Stimulated activated CD8-positive, alpha-beta memory T cell treated with anti-CD3 and anti-CD28 coated beads, Interleukin-12 subunit alpha, Interleukin-12 subunit beta, amount 100 ng/mL, for 4 hours (primary cell): ENCODE measurements around the gene PFN3.
"Not testable (repeated sequence)": the region's sequence is repeated elsewhere in the genome, so short reads cannot be mapped to it uniquely, and the experiment has no call there.

Experiments
- DNase-seq: peaks from one replicate; pipeline ENCODE4 v3.0.0-alpha.2; 2020; ENCODE audit warnings: low read depth

PFN3 gene

GRCh38 chr5:177372034-177372896, 28.2 kb downstream of the PFN3 start:
- DNase-seq: no peak

DNA sequence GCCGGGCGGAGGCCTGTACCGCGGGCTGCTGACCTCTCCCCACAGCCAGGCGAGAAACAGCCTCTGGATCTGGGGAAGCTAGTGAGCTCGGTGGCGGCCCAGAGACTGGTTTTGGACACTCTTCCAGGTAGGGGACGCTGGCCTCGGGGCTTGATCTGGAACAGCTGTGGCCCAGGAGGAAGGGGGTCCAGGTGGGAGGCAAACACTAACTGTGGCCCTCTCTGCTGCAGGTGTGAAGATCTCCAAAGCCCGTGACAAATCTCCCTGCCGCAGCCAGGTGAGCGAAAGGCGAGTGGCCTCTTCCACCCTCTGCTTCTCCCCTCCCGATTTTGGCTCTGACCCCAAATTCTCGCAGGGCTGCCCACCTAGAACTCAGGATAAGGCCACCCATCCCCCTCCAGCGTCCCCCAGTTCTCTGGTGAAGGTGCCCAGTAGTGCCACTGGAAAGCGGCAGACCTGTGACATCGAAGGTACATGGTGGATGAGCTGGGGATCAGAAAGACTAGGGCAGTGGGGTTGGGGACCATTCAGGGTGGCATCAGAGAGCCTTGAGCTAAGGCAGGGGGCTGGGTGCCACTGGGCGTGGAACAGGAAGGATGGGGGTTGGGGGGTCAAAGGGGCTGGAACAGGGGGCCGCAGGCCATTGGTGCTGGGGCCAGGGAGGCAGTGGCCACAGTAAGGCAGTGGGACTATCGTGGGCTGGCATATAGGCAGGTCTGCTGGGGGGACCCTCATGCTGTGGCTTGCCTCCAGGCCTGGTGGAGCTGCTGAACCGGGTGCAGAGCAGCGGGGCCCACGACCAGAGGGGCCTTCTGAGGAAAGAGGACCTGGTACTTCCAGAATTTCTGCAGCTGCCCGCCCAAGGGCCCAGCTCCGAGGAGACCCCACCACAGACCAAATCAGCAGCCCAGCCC, 29.1 kb downstream of the PFN3 start:
- no peak for DNase-seq

- DNase-seq: no peak
These were observed 29.9 kb downstream of the PFN3 start for GRCh38 chr5:177370488-177371119.

DNA sequence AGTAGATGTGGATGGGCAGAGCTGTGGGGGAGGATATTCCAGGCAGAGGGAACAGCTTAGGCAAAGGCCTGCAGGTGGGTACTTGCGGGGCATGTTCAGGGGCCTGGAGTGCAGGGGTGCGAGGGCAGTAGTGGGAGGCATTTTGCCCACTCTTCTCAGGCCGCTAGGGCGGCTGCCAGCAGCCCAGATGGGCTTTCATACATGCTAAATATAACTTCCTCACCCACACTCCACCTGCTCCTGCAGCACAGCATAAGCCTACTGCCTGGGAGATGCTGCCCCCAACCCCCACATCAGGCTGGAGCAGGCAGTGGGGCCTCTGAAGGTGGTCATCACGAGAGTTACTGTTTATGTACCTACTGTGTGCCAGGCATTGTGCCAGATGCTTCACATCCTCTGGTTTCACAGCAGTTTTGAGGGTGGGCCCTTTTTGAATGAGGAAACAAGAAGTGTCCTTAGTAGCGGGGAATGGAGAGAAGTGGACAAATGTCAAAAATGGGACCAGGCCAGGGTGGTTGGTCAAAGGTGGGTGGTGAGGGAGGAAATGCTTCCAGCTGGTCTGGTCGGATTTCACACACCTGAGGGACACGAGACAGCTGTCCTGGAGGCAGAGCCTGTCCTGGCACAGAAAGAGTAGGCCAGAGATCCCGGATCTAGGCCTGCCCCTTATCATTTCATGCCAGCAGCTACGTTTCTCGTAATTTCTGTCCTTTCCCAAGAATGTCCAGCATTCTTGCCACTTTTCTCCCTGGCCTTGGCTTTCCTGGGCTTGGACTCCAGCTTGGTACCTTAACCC, 30.6 kb downstream of the PFN3 start:
- no peak for DNase-seq

DNA sequence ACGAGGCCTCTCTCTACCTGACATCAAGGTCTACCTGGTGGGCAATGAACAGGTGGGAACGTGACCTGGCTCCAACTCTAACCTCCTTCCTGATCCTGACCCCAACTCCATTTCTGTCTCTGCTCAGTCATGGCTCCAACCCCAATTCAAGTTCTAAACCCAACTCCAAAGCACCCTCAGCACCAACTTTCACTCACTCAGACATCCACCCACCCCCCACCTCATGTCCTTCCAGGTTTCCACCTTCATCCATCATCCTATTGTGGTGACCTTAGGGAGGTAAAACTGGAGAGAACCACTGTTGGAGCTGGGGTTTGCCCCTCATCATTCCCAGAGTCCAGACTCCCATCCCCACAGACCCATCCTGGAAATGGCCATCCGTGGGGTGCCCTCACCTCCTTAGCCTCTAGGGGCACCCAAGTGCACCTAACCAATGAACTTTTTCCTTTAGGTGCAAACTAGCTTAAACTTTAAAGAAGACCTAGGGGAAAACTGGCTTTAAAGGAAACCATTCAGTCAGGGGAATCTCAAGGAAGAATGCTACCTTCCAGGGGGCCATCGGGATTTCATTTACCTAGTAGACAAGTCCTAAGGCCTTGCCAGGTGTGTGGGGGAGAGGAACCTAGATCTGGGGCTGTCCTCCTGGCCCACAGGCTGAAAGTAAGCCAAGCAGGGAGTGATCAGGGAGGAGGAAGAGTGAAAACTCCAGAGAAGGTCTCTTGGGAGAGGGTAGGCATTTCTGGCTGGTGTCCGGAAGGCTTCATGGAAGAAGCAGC, 31.4 kb downstream of the PFN3 start:
- no peak for DNase-seq

GRCh38 chr5:177367981-177368868, 32.2 kb downstream of the PFN3 start:
- DNase-seq: no peak

DNA sequence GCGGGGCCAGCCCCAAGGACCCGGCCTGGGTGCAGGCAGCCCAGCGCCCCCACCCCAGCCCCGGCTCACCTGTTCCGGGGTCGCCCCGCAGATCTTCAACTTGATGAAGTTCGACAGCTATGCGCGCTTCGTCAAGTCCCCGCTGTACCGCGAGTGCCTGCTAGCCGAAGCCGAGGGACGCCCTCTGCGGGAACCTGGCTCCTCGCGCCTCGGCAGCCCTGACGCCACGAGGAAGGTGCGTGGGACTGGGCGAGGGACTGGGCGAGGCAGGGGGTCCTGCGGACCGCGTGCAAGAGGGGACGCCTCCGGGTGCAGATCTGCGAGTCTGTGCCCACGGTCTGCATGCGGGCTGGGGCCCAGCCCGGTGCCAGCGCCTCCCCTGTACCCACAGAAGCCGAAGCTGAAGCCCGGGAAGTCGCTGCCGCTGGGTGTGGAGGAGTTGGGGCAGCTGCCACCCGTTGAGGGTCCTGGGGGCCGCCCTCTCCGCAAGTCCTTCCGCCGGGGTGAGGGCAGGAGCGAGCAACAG, 33.1 kb downstream of the PFN3 start:
- DNase-seq: no peak

GRCh38 chr5:177366528-177367322, 33.7 kb downstream of the PFN3 start:
- DNase-seq: no peak

- DNase-seq: no peak
These were observed 34.5 kb downstream of the PFN3 start for GRCh38 chr5:177365845-177366527.

- DNase-seq: no peak
These were observed 36.1 kb downstream of the PFN3 start for GRCh38 chr5:177364159-177364962.

DNA sequence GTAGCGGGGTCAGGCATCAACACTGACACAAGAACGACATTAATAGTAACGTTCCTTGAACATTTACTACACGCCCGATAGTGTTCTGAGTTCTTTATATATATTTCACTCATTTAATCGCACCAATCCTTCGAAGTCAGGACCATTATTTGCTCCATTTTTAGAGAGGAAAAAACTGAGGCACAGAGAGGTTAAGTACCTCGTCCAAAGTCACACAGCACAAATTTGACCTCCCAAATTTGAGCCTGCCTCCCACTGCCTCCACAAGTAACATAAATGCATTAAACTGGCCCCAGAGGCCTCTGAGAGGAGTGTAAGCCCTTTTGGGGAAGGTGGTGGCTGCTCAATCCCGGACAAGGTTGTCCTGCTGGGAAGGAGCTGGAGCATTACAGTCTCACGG, 36.9 kb downstream of the PFN3 start:
- DNase-seq: no peak

- peak; percentile 62 for DNase-seq
These were observed 37.6 kb downstream of the PFN3 start for GRCh38 chr5:177362610-177363507.

- DNase-seq: no peak
These were observed 38.2 kb downstream of the PFN3 start for GRCh38 chr5:177362292-177362609.

GRCh38 chr5:177361418-177362291, 38.8 kb downstream of the PFN3 start:
- no peak for DNase-seq

GRCh38 chr5:177360740-177361139, 39.7 kb downstream of the PFN3 start:
- not testable (repeated sequence) for DNase-seq
